T-helper 2 cell treated with Interferon-gamma antibody and Interleukin-4, amounts not matched to agents 100 ng/mL and 5 ng/mL, for 36 hours (primary cell): ENCODE results near the gene NAXE. TPM values are rescaled to one million over a fixed set of nuclear protein-coding genes. Genes with fewer than 3 reads are reported as not detected.
"Not testable (repeated sequence)": the region's sequence is repeated elsewhere in the genome, so short reads cannot be mapped to it uniquely, and the experiment has no call there.

Experiments
- intact Hi-C: fragments of 100-400 bp; cut with micrococcal nuclease; formaldehyde crosslinking; loops from one replicate; pipeline ENCODE4 v1.15.1; 2023
- total RNA-seq: library from RNA; stranded (reverse); gene quantifications from 2 replicates; pipeline ENCODE4 v1.2.3, GENCODE V29; 2022

The NAXE gene
- total RNA-seq, 1 donor from 2014 or later = 64.5 TPM

- intact Hi-C loops = no loop called here
Observed at GRCh38 chr1:156618853-156619581, 27.4 kb downstream of the NAXE start, which contains the start of gene HAPLN2. Gene HAPLN2, plus strand, starts transcription at chr1:156619415. Its CDS starts 4,076 bp downstream, at chr1:156623491.

DNA sequence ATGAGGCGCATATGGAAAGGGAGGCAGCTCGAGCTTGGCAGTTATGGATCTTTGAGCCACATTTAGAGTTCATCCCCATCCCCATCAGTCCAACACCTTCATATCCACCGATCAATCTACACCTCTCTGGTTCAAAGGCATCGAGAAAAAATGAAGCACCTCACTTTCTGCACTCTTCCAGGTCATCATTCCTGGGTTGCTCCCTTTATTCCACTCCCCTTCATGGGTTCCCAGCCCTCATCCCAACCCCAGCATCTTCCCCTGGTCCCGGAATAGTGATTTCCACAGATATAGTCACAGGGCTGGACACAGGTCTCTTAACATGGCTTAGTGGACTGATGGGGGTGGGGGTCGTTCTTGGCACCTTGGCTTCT lies 28.0 kb downstream of the NAXE start:
- intact Hi-C loops = no loop called here

- intact Hi-C loops = no loop called here
Observed at GRCh38 chr1:156622581-156623297, 31.2 kb downstream of the NAXE start.

GRCh38 chr1:156623946-156624813 lies 32.6 kb downstream of the NAXE start:
- intact Hi-C loops = no loop called here

DNA sequence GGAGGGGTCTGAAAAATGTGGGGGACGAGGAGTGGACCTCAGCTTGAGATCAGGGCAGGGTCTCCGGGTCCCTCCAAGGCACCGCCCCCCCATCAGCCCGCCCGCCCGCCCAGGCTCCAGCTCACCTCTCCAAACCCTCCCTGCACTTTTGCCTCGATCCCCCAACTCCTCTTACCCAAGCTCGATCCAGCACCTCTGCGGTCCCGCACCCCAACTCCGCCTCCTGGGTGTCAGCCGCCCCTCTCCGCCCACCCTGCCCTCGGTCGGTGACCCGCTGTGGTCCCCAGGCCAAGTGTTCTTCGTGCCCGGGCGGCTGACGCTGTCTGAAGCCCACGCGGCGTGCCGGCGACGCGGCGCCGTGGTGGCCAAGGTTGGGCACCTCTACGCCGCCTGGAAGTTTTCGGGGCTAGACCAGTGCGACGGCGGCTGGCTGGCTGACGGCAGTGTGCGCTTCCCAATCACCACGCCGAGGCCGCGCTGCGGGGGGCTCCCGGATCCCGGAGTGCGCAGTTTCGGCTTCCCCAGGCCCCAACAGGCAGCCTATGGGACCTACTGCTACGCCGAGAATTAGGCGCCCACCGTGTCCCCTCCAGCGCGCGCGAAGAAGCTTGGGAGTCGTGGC lies 33.3 kb downstream of the NAXE start:
- intact Hi-C loops = loop anchor here (1.0 kb wide), 1 partner anchor 53 kb away; no protein-coding TSS in a partner anchor

DNA sequence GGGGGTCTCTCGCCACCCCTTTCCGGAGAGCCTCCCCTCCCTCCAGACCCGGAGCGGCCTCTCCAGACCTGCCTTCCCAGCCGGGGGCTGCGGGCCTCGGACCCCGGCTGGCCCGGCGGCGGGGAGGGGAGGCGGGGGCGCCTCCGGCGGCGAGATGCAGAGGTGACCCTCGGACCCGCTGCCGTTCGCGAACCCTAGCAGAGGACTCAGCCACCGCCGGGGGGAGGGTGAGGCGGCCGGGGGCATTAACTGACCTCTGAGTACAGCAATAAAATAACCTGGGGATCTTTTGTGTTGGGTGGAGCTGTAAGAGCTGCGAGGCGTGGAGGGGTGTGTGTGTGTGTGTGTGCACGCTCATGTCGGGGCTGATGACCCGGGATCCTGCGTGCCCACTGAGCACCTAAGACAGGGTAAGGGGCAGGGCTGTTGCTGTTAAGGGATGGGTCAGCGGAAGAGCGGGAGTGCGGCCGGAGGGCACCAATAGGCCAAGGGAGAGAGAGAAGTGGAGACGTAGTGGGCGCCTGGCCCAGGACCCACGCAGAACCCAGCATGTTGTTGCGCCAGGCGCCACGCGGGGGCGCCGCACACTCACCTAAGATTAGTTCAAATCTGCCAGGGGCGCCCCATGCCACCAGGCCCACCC lies 34.0 kb downstream of the NAXE start:
- intact Hi-C loops = loop anchor here (1.0 to 2.0 kb wide), 2 partner anchors 17 to 53 kb away; partner anchors contain the start of gene BCAN

DNA sequence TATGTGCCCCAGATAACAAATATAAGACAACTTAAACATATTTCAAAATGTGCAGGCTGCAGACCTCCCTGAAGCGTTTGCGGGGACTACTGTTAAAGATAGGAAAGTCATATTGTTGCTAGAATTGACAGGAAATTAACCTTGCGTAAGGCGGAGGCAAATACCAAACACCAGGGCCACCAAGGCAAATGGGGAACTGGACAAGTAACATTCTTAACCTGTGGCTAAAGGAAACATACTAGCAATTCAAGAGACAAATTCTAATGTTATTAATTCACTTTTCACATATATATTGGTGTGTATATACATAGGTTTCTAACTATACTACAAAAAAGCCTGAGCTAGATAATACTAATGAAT lies 34.5 kb downstream of the NAXE start:
- intact Hi-C loops = loop anchor here (2.0 kb wide), 1 partner anchor 17 kb away; the partner anchor contains the start of gene BCAN

GRCh38 chr1:156627313-156627880 lies 35.8 kb downstream of the NAXE start:
- intact Hi-C loops = loop anchor here (1.0 to 2.0 kb wide), 2 partner anchors 15 to 30 kb away; partner anchors contain the start of gene BCAN

DNA sequence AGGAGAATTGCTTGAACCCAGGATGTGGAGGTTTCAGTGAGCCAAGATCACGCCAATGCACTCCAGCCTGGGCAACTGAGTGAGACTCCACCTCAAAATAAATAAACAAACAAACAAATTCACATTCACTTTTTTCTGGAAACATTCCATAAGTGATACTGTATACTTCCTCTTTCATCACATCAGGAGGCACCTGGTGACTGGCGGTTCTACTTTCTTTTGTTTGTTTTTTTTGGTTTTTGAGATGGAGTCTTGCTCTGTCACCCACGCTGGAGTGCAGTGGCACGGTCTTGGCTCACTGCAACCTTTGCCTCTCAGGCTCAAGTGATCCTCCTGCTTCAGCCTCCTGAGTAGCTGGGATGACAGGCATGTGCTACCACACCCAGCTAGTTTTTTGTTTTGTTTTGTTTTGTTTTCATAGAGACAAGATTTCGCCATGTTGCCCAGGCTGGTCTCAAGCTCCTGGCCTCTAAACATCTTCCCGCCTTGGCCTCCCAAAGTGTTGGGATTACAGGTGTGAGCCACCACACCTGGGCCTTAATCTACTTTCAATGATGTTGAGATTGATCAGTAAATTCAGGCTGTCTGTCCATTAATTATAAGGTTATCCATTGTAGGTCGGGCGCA lies 38.4 kb downstream of the NAXE start:
- intact Hi-C loops = no loop called here

DNA sequence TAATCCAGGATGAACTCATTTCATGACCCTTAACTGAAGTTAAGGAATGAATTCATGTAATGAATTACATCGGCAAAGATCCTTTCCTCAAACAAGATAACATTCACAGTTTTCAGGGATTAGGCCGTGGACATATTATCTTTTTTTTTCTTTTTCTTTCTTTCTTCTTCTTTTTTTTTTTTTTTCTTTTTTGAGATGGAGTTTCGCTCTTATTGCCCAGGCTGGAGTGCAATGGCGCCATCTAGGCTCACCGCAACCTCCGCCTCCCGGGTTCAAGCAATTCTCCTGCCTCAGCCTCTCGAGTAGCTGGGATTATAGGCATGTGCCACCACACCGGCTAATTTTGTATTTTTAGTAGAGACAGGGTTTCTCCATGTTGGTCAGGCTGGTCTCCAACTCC lies 39.6 kb downstream of the NAXE start:
- intact Hi-C loops = not testable (repeated sequence)

- intact Hi-C loops = no loop called here
Observed at GRCh38 chr1:156632355-156632754, 40.8 kb downstream of the NAXE start.

- intact Hi-C loops = no loop called here
Observed at GRCh38 chr1:156638189-156638985, 46.8 kb downstream of the NAXE start.

GRCh38 chr1:156639601-156640101 lies 48.1 kb downstream of the NAXE start:
- intact Hi-C loops = loop anchor here (5.0 kb wide), 1 partner anchor 47 kb away; the partner anchor contains the start of gene NAXE

- intact Hi-C loops = loop anchor here (5.0 kb wide), 1 partner anchor 49 kb away; the partner anchor contains the start of gene NAXE
Observed at GRCh38 chr1:156640842-156641706, 49.5 kb downstream of the NAXE start.

GRCh38 chr1:156641761-156642264 lies 50.2 kb downstream of the NAXE start, which contains the start of gene BCAN:
Gene BCAN, plus strand, starts transcription at chr1:156642117. Its CDS starts 3,938 bp downstream, at chr1:156646055.
- intact Hi-C loops = loop anchor here (2.0 to 5.0 kb wide), 2 partner anchors 15 to 50 kb away; partner anchors contain the start of gene NAXE

- intact Hi-C loops = loop anchor here (2.0 to 5.0 kb wide), 2 partner anchors 16 to 50 kb away; partner anchors contain the start of gene NAXE
Observed at GRCh38 chr1:156642265-156643048, 50.9 kb downstream of the NAXE start.
